Measurements from ENCODE around the gene KANTR.
"Not testable (repeated sequence)": the region's sequence is repeated elsewhere in the genome, so short reads cannot be mapped to it uniquely, and the experiment has no call there.

Gene KANTR

DNA sequence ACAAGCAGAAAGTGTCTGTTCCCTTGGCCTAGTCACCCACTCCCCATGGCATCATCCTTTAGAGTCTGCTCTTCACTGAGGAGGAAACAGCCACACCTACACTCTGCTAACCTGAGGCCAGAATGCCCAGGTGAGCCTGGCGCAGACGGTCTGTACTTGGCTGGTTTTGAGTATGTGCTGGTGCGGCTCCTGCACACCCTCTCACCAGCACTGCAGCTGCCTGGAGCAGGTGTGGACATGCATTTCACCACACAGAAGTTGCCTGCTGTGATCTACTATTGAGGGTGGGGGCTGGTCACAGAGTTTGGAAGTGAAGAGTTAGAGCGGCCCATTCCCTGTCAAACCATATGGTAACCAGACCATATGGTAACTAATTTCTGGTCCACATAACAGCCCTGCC, 39.5 kb downstream of the KANTR start:
- DNase-seq, result no peak

DNA sequence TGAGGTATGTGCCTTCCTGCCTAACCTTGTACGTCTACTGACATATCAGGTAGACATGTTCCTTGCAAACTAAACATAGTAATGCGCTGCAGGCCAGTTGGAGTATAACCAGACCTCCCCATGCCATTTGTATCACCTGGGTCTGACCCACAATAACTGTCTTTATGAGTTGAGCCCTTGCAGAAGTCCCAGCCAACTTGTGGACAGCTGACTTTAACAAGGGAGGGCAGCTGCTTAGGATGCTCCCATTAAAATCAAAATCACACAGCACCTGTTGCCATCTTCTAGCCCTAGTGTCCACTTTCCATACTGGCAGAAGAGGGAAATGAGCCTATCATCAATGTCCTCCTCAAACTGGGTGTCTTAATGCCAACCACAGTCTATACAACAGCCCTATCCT, 41.6 kb downstream of the KANTR start:
- DNase-seq, result no peak

DNA sequence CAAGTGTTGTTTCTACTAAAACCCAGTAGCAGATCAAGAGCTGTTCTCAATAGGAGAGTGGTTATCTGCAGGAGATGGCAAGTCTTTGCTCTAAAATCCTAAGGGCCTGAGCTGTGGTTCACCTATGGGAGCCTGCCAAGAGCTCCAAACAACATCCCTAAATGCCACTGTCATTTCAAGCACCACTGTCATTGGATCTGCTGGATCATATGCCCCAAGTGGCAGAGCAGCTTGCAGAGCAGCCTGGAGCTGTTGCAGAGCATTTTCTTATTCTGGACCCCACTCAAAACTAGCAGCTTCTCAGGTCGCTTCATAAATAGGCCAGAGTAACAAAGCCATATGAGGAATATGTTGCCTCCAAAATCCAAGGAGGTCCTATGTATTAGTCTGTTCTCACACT, 59.6 kb downstream of the KANTR start:
- no peak for DNase-seq

DNA sequence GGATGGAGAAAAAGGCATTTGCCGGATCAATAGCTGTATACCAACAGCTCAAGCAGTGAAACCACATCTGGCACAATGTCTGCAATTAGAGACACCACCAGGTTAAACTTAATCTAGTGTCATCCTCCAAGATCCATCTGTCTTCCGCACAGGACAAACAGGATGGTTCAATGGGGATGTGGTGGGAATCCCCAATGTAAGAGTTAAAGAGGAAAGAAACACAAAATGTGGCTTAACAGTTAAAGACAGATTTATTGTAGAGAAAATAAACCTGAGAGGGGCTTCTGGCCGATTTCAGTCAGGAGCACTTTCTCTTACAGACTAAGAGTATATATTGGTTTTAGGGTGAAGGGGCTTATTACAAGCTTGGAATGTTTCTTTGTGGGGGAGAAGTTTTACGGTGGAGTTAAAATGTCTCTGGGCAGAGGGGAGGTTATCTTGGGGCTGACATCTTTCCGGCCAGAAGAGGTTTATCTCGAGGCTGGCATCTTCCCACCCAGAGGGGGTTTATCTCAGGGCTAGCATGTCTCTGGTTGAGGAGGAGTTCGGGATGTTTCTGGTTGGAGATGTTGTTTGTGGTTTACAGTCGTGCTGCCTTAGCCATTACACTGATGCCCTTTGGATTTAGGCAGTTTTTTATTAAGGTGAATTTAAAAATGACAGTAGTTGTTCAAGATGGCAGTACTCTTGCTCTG, 61.7 kb downstream of the KANTR start:
- DNase-seq, result no peak

DNA sequence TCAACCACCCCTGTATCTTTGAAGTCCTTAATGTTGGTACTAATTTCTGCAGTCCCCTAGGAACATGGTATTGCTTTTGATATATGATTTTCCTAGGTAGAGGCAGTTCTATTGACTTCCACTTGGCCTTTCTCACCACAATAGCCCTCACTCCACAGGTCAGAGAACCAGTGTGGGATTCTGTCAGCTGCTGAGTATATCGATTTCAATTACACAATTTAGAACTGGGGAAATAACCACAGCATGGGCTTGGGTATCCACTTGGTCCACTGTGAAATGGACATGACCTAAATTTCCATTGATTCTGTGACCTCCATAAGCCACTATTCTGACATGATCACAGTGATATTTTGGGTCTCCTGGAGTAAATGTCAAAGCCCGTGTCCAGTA, 62.3 kb downstream of the KANTR start:
- no peak for DNase-seq

DNA sequence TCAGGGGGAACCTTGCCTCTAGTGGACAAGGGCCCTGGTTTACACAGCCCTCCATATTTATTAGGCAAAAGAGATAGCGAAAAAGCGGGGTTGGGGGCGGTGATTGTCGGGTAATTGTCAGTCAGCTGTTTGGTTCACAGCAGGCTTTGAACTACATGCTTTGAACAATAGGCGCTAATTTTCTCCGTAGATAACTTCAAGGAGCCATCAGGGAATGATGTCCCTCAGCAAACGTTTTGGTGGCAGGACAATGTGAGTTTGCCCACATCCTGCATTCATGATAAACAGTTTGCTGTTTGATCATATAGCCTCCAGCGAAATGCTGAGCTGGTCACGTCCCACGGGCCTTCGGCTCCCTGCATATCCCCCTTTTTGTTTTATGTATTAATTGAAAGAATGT, 65.2 kb downstream of the KANTR start:
- DNase-seq, result no peak

DNA sequence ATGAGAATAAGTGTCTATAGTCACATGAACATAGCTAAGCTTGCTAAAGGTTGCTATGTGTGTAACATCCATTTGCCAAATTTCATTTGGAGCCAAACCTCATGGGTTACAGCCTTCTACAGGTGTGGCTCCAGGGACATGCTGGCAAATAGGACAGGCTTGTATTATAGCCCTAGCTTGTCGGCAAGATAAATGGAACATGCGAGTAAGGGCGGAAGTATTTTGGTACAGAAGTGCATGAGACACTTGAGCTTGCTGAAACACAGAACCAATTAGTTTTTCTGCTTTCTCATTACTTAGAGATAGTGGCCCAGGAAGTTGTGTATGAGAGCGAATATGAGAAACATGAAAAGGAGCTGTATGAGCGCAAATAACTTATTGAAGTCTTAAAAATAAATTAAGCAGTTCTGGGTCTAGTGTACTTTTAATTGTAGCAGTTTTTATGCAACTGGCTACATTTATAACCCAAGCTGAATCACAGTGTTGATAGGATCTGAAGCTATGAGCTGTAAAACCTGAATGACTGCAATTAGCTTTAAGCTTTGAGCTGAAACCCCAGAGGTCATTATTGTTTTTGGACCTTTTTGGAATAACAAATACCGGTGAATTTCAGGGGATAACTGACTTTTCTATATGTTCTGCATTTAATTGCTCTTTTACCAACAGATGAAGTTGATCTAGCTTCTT, 66.5 kb downstream of the KANTR start:
- no peak for DNase-seq

DNA sequence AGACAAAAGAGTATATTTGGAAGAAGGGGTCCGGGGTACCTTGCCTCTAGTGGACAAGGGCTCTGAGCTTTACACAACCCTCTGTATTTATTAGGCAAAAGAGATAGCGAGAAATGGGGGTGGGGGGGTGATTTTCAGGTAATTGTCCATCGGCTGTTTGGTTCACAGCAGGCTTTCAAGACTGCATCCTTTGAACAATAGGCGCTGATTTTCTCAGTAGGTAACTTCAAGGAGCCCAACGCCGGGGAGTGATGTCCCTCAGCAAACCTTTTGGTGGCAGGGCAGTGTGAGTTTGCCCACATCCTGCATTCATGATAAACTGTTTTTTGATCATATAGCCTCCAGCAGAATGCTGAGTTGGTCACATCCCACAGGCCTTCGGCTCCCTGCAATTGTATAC, 69.5 kb downstream of the KANTR start:
- DNase-seq, result no peak

DNA sequence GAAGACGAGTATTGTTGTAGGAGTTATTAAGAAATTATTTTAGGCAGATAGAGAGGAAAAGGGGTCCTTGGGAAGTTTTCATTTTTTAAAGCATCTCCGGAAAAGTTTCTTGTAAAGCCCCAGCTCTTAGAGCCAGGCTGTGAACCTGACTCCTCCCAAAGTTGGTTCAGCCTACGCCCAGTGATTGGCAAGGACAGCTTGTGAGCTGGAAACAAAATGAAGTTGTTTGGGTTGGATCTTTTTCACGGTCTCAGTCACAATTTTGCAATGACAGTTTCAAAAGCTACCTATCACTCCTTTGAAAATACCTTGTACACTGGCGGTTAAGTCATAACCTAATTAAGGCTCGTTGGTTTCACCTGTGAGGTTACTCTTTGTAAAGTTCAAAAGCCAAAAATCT, 70.6 kb downstream of the KANTR start:
- not testable (repeated sequence) for DNase-seq

DNA sequence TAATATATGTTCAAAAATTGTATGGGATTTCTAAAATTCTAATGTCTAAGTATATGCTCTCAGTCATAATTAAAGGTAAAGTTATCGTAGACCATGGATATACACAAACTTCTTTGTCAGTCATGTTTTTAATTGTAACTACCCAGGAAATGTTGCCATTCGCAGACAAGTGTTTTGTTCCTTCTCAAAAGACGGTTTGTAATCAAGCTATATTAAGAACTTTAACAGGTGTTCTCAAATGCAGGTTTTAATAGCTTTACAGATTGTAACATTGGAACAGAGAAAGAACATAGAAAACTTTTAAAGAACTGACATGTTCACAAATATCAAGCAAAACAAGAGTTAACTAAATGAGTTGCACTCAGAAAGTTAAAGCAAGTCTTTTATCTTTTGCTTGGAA, 72.2 kb downstream of the KANTR start:
- DNase-seq, result no peak

DNA sequence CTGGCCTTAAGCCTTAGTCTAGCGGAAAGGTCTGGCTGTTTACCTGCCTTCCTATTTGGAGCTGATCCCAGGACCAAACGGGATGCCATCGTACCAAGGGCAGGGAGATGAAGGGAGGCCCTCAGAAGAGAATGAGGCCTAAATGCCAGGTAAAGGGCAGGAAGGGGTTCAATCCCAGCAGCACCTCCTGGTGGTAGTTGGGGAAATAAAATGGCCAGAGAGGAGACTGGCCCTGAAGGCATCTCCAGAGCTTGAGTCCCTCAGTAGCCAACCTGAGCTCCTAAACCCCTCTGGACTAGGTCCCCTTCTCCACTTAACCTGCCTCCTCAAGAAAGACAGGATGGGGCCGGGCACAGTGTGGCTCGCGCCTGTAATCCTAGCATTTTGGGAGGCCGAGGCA, 77.4 kb downstream of the KANTR start:
- no peak for DNase-seq
